ENCODE data around the gene PLEKHA6.
"Not testable (repeated sequence)": the region's sequence is repeated elsewhere in the genome, so short reads cannot be mapped to it uniquely, and the experiment has no call there.

The PLEKHA6 gene

DNA sequence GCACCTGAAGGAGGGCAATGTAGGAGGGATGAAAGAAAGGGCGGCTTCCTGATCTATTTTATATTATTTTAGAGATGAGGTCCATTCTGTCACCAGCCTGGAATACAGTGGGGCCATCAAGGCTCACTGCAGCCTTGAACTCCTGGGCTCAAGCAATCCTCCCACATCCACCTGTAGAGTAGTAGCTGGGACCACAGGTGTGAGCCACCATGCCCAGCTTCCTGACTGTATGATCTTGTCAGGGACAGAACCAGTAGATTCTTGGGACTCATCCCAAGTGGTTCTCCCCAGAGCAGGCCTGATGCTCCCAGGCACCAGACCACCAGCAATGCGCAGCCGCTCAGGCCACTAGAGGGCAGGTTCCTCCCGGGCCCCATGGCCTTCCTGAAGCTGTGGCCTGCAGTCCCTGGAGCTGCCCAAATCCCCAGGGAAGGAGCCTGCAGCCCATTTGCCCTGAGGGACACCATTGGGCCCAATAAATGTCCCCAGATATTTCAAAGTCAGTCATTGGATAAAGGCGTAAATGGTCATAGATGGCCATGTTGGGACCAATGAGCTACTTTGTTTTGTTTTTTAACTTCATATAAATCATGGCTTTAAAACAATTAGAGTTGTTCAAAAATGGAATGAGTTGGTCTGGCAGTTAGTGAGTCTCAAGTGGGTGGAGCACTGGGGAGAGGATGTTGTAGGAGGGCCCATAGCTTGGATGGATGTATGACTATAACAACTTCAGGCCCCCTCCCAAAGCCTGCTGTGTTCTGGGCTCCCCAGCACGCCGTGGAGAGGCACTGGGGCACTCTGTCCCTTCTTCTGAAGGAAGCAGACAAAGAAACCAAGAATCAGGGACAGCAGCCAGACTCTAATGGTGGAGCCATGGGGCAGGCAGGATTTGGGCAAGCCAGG, 101.3 kb downstream of the PLEKHA6 start:
- peak; percentile 49 to 68 for DNase-seq

DNA sequence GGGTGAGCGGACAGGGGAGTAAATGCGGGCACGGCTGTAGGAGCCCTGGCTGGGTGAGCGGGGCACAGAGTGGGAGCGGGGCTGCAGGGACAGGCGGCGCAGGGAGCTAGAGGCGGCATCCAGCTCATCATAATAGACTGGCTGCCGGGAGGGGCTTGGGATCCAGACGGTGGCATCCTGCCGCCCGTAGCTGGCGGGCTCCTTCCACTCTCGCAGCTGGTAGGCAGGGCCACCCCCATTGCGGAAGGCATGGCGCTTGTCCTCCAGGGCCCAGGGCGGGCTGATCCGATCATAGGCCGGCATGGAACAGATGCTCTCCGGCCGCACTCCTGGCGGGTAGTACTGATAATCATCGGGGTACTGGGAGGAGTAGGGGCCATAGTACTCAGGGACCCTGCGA, 102.3 kb downstream of the PLEKHA6 start:
- DNase-seq = no peak

DNA sequence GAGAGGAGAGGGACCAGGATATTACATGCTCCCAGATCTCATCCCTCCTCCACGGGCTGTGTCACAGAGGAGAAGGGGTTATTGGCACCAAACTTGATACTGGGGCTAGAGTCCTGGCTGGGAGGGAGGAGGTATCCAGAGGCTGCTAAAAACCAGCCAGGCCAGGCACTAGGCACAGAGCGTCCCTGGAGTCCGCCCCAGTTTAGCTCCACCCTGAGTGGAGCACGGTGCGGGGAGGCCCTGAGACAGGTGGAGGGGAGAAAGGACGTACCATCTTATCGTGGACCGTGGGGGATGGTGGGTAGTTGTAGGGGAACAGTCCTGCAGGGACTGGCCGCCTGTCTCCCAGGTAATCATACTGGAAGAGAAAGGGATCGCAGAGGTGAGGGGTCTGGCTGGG, 103.2 kb downstream of the PLEKHA6 start:
- DNase-seq = no peak

DNA sequence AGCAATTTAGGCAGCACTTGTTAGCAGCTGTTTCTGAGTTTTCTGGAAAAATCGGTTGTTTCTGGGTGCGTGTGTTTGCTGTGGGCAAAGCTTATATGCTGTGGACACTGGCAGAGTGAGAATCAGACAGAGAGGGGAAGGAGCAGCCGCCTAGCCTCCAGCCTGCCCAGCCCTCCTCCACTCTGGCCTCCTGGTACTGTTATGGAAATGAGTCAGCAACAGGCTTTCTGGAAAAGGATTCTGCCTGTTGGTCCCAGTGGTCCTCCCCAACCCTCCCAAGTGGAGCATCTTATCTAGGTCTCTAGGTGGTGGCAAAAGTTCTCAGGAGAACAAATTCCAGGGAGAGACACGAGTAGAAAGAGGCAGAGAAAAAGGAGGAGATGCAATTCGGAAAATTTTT, 103.8 kb downstream of the PLEKHA6 start:
- DNase-seq = no peak

DNA sequence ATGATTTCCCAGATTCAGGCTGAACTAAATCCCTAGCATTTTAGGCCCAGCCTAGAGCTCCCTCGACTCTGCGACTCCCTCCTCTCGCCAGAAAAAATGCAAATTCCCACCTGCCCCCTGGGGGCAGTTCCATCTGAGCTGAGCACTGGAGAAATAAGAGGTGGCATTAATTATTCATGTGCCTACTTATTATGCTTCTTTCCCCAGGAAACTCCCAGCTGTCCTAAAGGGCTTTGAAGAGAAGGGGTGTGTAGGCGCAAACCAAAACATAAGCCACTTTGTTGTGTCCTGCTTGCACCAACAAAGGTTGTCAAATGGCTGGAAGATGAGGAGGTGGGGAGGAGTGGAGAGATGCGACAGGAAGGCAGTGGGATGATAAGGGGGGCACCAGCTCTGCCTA, 104.5 kb downstream of the PLEKHA6 start:
- peak; percentile 38 to 64 for DNase-seq

DNA sequence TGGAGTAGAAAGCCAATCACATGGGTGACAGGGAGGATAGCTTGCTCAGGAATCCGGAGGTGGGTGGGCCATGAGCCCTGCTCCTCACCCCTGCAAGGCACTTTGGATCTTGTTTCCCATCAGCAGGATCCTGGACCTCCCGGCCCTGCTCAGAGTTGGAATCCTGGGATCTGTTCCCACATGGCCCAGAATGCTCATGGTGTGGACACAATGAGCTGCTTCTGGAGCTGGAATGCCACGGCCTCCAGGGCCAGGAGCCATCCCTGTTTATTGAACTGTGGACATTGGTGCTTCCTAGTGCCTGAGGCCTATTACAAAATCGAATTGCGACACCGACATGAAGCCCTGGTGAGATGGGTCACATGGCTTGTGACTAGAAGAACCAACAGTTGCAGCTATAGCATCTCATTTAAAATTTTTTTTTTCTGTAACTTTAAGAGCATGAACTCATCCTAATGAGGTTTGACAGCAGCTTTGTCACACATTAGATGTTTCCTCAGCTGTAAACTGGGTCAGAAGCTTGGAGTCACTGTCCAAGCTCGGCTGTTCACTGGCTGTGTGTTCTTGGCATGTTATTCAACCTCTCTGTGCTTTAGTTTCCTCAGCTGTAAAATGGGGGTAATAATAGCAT, 105.6 kb downstream of the PLEKHA6 start:
- DNase-seq = no peak

DNA sequence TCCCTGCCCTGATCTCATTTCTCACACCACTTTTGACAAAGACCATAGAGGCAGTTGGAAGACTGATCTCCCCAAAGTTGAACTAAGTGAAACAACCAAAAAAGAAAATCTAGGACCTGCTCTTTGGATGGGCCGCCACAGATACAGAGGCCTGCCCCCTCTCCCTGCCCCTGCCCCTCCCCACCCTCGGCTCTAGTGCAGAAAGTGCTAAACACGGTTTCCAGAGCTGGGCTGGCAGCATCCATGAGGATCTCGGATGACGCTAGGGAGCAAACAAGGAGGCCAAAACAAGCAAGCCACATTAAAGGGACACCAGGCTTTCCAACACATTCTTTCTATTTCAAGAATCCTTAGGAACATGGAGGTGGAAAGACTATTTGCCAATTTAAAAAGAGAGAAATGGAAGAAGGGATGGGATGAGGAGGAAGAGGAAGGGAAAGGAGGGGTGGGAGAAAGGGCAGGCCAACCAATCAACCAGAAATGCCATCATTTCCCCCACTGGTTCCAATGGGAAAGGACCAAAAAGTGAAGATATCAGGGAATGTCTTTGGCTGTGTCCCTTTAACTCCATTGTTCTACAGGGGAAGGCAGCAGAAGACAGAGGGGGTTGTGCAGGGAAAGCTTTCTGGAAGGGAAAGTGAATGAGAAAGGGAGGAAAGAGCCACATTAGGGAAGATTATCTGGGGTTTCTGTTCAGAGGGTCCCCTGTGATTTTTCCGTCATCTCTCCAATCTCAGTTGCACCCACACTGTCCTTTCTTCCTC, 107.6 kb downstream of the PLEKHA6 start:
- no peak for DNase-seq

DNA sequence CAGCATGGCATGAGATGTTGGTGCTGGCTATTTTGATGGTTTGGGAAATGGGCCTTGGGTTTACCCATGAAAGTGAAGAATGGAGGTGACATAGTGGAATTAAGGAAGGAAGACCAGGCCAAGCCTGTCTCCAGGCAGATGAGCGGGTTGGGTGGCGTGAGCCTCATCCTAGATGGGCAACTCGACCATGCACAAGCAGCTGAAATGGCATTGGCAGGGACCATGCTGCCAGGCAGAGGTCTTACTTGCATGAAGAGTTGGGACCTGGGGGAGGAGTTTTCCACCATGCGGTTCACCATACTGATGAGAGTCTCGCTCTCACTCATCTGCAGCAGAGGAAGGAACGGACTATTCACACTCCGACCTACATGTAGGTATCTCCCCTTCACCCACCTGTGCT, 108.4 kb downstream of the PLEKHA6 start:
- no peak for DNase-seq

DNA sequence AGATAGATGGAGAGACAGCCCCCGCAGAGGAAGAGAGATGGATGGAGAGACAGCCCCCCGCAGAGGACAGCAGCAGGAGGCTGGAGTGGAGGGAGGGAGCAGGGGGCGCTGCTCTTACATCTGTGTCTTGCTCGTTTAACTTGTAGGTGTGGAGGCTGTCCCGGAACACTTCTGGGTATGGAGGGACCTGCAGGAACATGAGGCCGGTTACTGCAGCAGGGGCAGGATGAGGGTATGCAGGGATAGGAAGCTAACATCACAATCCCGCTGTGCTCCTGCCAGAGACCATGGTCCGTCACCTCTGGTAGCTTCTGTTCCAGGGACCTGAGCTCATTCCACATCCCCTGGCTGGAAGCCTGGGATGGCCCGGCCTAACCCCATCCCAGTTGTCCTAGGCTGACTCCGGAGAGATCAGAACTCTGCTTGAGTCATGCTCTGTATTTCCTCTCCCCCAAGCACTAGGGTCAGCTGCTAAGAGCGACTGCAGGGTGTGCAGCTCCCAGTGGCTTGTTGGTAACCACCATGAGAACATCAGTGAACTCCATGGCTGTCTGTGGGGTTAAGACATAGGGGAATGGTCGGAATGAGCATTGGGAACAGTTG, 109.2 kb downstream of the PLEKHA6 start:
- DNase-seq = no peak

DNA sequence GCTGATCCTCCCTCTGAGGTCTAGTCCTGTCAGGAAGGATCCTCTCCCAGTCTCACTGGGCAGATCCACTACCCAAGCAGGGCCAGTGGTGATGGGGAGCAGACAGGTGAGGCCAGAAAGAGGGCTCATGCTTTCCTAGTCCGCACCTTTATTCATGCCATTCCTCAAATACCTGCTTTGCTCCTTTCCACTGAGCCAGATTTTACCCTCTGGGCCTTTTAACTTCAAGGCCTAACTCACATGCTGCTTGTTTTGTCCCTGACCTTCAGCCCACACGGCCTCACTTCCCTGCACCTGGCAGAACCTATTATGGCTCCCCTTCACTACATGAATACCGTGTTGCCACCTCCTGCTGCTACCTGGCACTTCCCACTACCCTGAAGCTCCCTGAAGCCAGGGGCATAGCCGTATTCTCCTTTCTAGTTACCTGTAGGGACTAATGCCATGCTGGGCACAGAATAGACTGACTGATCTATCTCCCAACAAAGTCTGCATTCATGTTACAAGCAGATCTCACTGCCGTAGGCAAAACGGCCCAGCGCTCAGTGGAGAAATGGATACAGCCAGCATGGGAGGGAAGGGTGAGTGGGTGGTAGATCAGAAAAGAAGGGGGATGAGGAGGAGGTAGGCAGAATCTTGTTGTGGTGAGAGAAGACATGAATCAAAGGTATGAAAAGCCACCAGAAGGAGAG, 109.8 kb downstream of the PLEKHA6 start:
- peak in 1 of 2 experiments; percentile 16 for DNase-seq

DNA sequence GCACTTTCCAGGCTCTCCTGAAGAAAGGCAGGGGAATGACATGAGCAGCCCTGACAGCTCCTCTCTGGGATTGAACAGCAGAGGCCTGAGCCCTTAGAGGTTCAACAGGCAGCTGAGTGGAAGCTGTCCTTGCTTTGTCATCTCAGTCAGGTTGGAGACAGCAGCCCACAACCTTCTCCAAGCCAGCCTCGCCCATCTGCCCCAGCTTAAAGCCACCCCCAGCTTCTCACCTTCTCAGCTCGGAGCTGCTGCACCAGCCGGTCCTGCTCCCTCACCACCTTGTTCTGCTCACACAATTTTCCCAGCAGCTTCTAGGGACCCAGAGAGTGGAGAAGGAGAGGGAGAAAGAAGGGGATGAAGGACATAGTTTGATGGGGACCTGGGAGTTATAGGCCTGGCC, 110.8 kb downstream of the PLEKHA6 start:
- no peak for DNase-seq

DNA sequence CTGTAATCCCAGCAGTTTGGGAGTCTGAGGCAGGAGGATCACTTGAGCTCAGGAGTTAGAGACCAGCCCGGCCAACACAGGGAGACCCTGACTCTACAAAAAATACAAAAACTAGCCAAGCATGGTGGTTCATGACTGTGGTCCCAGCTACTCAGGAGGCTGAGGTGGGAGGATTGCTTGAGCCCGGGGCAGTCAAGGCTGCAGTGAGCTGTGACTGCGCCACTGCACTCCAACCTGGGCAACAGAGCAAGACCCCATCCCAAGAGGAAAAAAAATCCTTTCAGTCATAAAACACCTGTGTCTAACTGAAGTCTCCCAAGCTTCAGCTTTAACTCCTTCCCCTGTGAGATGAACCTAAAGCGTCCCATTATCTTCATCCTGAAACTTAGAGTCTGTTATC, 112.9 kb downstream of the PLEKHA6 start:
- DNase-seq = no peak

DNA sequence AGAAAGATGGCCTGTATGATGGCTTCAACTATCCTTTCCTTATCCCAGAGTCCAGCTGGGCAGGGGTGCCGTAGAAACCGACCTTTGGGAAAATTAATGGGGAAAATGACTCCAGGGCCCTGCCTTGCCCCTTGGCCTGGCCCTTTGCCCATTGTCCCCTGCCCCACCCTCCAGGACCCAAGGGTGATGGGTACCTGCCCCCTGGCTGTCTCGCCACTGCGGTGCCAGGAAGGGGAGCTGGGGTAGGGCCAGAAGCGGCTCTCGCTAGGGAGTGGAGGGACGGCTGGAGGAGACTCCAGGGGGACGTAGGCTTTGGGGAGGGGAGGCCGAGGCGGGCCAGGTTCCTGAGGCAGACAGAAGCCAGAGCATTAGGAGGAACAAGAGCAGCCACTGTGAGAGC, 116.8 kb downstream of the PLEKHA6 start:
- DNase-seq = no peak

DNA sequence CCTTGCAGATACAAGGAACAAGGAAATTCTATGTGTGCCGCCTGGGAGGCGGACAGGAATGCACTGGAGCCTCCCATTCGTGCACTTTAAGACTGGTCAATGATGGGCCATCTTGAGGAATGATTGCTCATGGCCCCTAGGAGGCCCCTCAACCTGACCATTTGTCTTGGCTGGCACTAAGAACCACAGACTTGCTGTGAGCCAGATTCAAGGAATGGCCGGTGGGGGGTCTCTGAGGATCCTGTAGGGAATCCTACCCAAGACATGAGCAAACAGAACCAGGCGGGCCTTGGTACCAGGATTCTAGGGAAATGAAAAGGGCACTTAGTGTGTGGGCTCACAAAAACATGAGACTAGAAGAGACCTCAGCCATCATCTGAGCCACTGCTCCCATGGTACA, 117.8 kb downstream of the PLEKHA6 start:
- no peak for DNase-seq

DNA sequence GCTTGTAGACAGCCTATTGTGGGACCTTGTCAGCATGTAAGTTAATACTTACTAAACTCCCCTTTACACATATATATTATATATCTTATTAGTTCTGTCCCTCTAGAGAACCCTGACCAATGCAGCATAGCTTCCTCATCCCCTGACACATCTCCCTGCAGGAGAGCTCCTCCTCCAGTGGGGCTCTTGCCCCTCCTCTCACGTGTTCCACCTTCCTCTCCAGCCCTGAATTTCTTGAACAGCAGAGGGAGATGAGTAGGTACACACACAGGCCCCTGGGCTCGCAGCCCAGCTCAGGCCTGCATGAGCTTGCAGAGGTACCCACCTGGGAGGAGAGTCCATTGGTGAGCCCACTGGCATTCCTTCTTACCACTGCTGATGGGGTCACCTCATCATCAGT, 118.7 kb downstream of the PLEKHA6 start:
- no peak for DNase-seq

DNA sequence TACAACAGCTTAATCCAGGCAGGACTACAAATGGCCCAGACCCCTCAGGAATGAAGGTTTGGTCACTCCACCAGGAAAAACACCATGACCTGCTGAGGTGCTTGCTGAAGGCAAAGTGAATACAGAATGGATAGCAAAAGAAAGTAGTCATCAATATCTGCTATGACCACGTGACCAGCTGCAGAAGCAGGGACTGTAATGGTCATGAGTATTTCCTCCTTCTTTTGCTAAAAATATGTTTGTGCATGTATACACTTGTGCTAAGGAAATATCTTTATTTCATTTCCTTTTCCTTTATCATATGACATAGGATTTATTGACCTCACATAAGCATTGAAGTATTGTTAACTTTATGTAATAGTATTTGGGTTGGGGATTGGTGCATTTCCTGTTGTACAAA, 119.5 kb downstream of the PLEKHA6 start:
- DNase-seq = no peak

DNA sequence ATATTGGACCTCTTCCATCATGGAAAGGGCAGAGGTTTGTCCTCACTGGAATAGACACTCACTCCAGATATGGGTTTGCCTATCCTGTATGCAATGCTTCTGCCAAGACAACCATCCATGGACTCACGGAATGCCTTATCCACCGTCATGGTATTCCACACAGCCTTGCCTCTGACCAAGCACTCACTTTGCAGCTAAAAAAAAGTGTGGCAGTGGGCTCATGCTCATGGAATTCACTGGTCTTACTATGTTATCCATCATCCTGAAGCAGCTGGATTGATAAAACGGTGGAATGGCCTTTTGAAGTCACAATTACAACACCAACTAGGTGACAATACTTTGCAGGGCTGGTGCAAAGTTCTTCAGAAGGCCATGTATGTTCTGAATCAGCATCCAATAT, 120.3 kb downstream of the PLEKHA6 start:
- not testable (repeated sequence) for DNase-seq

DNA sequence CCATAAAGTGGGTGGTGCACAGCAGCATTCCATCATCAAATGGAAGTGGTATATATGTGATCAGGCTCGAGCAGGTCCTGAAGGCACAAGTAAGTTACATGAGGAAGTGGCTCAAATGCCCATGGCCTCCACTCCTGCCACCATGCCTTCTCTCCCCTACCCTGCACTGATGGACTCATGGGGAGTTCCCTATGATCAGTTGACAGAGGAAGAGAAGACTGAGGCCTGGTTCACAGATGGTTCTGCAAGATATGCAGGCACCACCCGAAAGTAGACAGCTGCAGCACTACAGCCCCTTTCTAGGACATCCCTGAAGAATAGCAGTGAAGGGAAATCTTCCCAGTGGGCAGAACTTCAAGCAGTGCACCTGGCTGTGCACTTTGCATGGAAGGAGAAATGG, 121.2 kb downstream of the PLEKHA6 start:
- not testable (repeated sequence) for DNase-seq

DNA sequence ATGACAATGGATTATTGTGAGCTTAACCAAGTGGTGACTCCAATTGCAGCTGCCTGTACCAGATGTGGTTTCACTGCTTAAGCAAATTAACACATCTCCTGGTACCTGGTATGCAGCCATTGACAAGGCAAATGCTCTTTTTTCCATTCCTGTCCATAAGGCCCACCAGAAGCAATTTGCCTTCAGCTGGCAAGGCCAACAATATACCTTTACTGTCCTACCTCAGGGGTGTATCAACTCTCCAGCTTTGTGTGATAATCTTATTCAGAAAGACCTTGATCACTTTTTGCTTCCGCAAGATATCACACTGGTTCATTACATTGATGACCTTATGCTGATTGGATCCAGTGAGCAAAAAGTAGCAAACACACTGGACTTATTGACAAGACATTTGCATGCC, 122.2 kb downstream of the PLEKHA6 start:
- not testable (repeated sequence) for DNase-seq

DNA sequence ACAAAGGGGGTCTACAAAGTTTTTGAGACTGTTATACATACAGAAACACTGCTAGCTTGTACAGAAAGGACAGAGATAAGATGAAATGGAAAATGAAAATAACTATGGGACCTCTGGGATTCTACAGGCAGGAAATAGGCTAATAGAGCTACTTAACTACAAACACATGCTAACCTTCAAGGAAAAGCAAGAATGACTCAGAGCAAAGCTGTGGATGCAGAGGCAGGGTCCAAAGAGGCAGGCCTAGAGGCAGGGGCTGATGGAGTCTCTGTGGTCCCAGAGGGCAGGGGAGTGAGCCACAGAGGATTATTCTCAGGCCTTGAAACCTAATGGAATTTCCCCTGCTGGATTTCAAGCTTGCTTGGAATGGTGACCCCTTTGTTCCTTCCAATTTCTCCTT, 127.2 kb downstream of the PLEKHA6 start:
- no peak for DNase-seq

DNA sequence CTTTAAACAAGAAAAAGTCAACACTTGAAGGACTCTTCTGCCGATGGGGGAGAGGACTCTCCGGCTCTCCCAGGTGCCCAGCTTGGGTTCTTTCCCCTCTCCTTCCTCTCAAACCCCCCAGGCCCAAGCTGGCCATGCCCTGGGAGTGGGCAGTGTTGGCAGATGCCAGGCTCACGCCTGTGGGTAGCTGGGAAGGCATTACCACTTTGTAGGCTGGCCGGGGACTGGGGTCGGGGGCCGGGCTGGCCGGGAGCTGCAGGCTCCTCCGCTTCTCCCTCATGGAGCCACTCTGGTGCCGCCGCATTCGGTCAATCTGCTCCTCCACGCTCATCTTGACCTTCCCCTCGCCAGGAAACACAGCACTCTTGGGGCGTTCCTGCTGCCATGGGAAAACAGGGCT, 129.5 kb downstream of the PLEKHA6 start:
- DNase-seq = no peak

DNA sequence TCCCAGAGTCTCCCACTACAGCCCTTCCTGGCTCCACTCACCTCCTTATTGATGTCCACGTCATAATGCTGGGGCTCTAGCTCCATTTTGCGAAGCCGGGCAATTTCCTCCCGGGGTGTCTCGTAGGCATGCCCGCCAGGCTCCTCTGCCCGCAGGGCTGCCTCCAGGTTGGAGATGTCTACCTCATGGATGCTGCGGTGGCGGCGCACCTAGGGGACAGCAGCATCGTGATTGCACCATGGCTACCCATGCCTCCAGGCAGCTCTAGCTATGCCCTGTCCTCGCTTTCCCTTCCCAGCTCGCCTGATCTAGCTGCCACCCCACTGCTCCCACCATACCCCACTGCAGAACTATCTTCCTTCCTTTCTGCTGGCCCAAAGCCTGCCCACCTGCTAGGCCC, 130.8 kb downstream of the PLEKHA6 start:
- DNase-seq = no peak
